GM19397 (cell line): ENCODE results near the gene SIAH2.
"Not testable (repeated sequence)": the region's sequence is repeated elsewhere in the genome, so short reads cannot be mapped to it uniquely, and the experiment has no call there.

Source experiments
- ATAC-seq: cut with Tn5 transposase; IDR thresholded peaks from one replicate; pipeline ENCODE4 v1.9.1; 2021; ENCODE audit warnings: mild to moderate bottlenecking, moderate library complexity; ENCODE audit not compliant: unreplicated experiment

SIAH2 gene

GRCh38 chr3:150763122-150763840 is at the start of gene SIAH2:
Gene SIAH2 (minus strand): TSS chr3:150763169. CDS start chr3:150762849, 320 bp downstream.
- peak; percentile 70 for ATAC-seq

- ATAC-seq = no peak
Observed at GRCh38 chr3:150811984-150812383, 49.0 kb upstream of the SIAH2 start.

- no peak for ATAC-seq
Observed at GRCh38 chr3:150810641-150811040, 47.7 kb upstream of the SIAH2 start.

GRCh38 chr3:150806185-150806835 is 43.3 kb upstream of the SIAH2 start:
- ATAC-seq = no peak

GRCh38 chr3:150805354-150805753 is 42.4 kb upstream of the SIAH2 start:
- no peak for ATAC-seq

GRCh38 chr3:150803440-150803985 is 40.5 kb upstream of the SIAH2 start:
- ATAC-seq = no peak

- ATAC-seq = no peak
Observed at GRCh38 chr3:150800722-150801121, 37.8 kb upstream of the SIAH2 start.

GRCh38 chr3:150798122-150798618 is 35.2 kb upstream of the SIAH2 start:
- ATAC-seq = no peak

- no peak for ATAC-seq
Observed at GRCh38 chr3:150797155-150797554, 34.2 kb upstream of the SIAH2 start.

- ATAC-seq = not testable (repeated sequence)
Observed at GRCh38 chr3:150796527-150796926, 33.6 kb upstream of the SIAH2 start.

GRCh38 chr3:150793641-150794040 is 30.7 kb upstream of the SIAH2 start:
- ATAC-seq = no peak

GRCh38 chr3:150790629-150791028 is 27.7 kb upstream of the SIAH2 start:
- no peak for ATAC-seq

- no peak for ATAC-seq
Observed at GRCh38 chr3:150789451-150789850, 26.5 kb upstream of the SIAH2 start.

- peak; percentile 73 for ATAC-seq
Observed at GRCh38 chr3:150787741-150788370, 24.9 kb upstream of the SIAH2 start.

GRCh38 chr3:150786791-150787190 is 23.8 kb upstream of the SIAH2 start:
- no peak for ATAC-seq

GRCh38 chr3:150784747-150785125 is 21.8 kb upstream of the SIAH2 start:
- no peak for ATAC-seq

- no peak for ATAC-seq
Observed at GRCh38 chr3:150783920-150784746, 21.2 kb upstream of the SIAH2 start.

GRCh38 chr3:150783316-150783715 is 20.3 kb upstream of the SIAH2 start:
- no peak for ATAC-seq

- ATAC-seq = no peak
Observed at GRCh38 chr3:150779402-150779858, 16.5 kb upstream of the SIAH2 start.

- ATAC-seq = no peak
Observed at GRCh38 chr3:150778793-150779401, 15.9 kb upstream of the SIAH2 start.
